Panc1 (cell line): ENCODE results near the gene SIAH3.

ENCODE experiments used
- CTCF ChIP-seq: fragments of 450-650 bp; IDR thresholded peaks from 2 replicates; pipeline ENCODE4 v1.5.1; 2017; ENCODE audit warnings: mild to moderate bottlenecking
- REST ChIP-seq, 2 experiments: IDR thresholded peaks; 2 replicates each; pipeline ENCODE4 v1.6.1; 2011 to 2012; ENCODE audit warnings: low read depth in 2 of 2, control low read depth in 1 of 2, low read length in 1 of 2, mild to moderate bottlenecking in 1 of 2, moderate library complexity in 1 of 2; ENCODE audit not compliant: insufficient read depth in 1 of 2
- SIN3A ChIP-seq: IDR thresholded peaks from 2 replicates; pipeline ENCODE4 v1.6.1; 2012; ENCODE audit warnings: low read depth, mild to moderate bottlenecking, low read length, moderate library complexity, borderline replicate concordance; ENCODE audit not compliant: insufficient read depth

- no peak for TF ChIP-seq CTCF
- TF ChIP-seq REST (IDR thresholded peaks at IDR 0.05; ENCODE audit: insufficient read depth in 1 of 2, low read depth in 2 of 2, low read length in 1 of 2) = no peak
- TF ChIP-seq SIN3A = no peak
Measured at GRCh38 chr13:45885194-45885593, 33.6 kb upstream of the SIAH3 start.
